Measurements from ENCODE around the gene RXFP1.

RXFP1 gene

DNA sequence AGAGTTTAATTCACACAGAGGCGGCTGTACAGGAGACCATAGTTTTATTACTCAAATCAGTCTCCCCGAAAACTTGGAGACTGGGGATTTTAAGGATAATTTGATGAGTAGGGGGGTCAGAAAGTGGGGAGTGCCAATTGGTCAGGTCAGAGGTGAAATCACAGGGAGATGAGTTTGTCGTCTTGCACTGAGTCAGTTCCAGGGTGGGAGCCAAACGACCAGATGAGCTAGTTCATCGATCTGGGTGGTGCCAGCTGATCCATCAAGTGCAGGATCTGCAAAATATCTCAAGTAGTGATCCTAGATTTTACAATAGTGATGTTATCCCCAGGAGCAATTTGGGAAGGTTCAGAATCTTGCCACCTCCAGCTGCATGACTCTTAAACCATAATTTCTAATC, 154.4 kb downstream of the RXFP1 start:
- DNase-seq, result no peak

DNA sequence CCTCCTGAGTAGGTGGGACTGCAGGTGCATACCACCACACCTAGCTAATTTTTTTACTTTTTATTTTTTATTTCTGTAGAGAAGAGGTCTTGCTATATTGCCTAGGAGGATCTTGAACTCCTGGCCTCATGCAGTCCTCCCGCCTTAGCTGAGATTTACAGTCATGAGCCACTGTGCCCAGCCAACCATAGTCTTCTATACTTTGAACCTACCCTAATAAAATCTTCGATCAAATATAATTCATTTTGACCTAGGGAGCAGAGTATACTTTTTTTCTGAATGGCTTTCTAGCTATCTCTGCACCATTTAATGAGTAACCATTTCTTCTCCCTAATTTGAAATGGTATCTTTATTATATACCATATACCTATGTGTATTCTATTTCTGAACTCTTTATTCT, 157.1 kb downstream of the RXFP1 start:
- no peak for DNase-seq

GRCh38 chr4:158681629-158682028, 159.9 kb downstream of the RXFP1 start:
- no peak for DNase-seq

DNA sequence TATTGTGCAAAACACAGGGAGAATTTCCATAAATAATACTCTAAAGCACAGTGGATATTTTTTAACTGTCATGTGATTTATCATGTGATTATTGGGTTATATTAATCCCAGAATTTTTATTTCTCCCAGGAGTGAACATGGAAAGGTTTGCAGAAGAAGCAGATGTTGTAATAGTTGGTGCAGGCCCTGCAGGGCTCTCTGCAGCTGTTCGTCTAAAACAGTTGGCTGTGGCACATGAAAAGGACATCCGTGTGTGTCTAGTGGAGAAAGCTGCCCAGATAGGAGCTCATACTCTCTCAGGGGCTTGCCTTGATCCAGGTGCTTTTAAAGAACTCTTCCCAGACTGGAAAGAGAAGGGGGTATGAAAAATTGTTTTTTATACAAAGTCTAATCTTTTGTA, 160.4 kb downstream of the RXFP1 start:
- DNase-seq, result no peak

DNA sequence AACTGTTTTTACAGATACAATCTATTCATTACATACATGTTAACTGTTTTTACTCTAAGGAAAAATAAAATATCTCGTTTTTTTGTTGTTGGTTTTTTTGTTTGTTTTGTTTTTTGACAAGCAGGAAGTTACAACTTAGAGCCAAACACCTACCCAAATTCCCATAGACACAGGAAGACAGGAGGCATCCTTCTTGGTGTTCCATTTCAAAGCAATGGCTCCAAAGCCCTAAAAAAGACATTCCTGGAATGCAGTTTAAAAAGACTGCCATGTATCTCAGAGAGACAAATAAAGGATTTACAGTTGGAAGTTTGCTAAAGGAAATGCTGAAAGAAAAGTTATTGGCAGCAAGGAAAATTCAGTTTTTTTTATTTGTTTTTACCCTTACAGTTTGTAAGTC, 167.1 kb downstream of the RXFP1 start:
- no peak for DNase-seq
